Camera-type eye (tissue), 1 donor: ENCODE measurements around the gene FZD10. TPM values are rescaled to one million over a fixed set of nuclear protein-coding genes. Genes with fewer than 3 reads are reported as not detected.

Source experiments
- total RNA-seq: library from RNA; depleted of rRNA; stranded (reverse); fragments of >200 nt; gene quantifications from one replicate; pipeline ENCODE4 v1.2.3, GENCODE V29; 2014

FZD10 gene
- 4.5 TPM for total RNA-seq

GRCh38 chr12:130162267-130162666 is at the start of gene FZD10:
TSS of gene FZD10 (plus strand) at chr12:130162464. CDS start at chr12:130162943, 479 bp downstream.

Other genes with a start within 250 kb of the FZD10 start
- 1.5 TPM for gene PIWIL1, start 175.4 kb downstream of the FZD10 start, total RNA-seq